Measurements from ENCODE around the gene ADAMTS17. TPM values are rescaled to one million over a fixed set of nuclear protein-coding genes. Genes with fewer than 3 reads are reported as not detected.

ADAMTS17 gene
- total and polyA plus RNA-seq, 4 experiments from 2014 or later, result 2.1 to 6.2 (median 4.8) TPM

DNA sequence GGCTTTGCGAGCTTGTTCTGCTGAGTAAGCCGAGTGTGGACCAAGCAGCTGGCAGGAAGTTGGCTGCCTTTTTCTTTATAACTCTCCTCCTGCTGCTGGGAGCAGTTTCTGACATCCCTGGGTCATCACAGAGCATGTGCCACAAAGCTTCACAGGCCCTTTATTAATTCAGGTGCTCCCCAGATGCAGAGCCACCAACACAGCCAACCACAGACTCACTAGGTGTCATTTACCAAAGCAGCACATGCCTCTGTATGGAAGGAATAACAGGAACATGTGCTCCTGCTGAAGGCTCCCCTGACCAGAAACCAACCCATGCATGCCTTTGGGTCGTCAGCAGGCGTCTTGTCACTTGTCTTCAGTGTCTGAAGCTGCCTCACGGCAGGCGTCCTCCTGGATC is 152.5 kb downstream of the ADAMTS17 start:
- no peak overlapping the region for H3K27ac ChIP-seq (ENCODE audit: low read depth, low read length)
- Mint-ChIP-seq H3K4me3 (no peak overlapping the region), H3K4me1 (no peaks in the 10 kb centered on the region), H3K27ac (no peak overlapping the region), H3K27me3 (no peaks in the 10 kb centered on the region), H3K36me3 (peaks cover 2 to 37% of the 10 kb centered on the region in 2 donors), H3K9me3 (peaks cover 0 to 2% (median 0%) of the 10 kb centered on the region in 8 donors)
- no peaks in the 10 kb centered on the region for H3K4me1 ChIP-seq (ENCODE audit: insufficient read depth, low read length)
- no peaks in the 10 kb centered on the region for H3K36me3 ChIP-seq (ENCODE audit: insufficient read depth, low read length)
- H3K9me3 ChIP-seq (ENCODE audit: control insufficient read depth in 1 of 2, low read length in 2 of 2), result no peaks in the 10 kb centered on the region
- intact Hi-C loops (cut with micrococcal nuclease), result no loop called here
- H3K27me3 ChIP-seq (ENCODE audit: insufficient read depth, low read length), result no peaks in the 10 kb centered on the region
- ChIA-PET CTCF (ENCODE audit: partially characterized antibody) (no interaction called here), POLR2A (ENCODE audit: partially characterized antibody) (no interaction called here)
- no peak overlapping the region for H3K4me3 ChIP-seq (ENCODE audit: low read length in 2 of 2)
- no peak for DNase-seq

DNA sequence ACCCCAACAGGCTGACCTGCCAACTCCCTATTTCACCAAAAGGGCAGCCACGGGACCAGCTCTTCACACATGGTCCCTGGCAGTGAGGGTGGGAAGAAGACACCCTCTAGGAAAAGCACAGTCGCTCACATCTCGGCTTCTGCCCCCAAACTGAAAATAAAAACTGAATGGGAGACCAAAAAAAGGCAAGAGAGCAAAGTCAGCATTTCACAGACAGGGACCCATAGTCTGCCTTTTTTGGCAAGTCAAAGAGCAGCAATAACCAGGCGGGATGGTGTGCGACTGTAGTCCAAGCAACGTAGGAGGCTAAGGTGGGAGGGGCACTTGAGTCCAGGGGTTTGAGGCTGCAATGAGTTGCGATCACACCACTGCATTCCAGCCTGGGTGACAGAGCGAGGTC is 154.1 kb downstream of the ADAMTS17 start:
- H3K36me3 Mint-ChIP-seq, result peaks cover 5 to 41% of the 10 kb centered on the region in 2 donors
- Histone ChIP-seq H3K36me3 (ENCODE audit: insufficient read depth, low read length) (no peaks in the 10 kb centered on the region), H3K4me3 (ENCODE audit: low read length in 2 of 2) (no peak overlapping the region), H3K27me3 (ENCODE audit: insufficient read depth, low read length) (no peaks in the 10 kb centered on the region), H3K9me3 (ENCODE audit: control insufficient read depth in 1 of 2, low read length in 2 of 2) (no peaks in the 10 kb centered on the region), H3K4me1 (ENCODE audit: insufficient read depth, low read length) (no peaks in the 10 kb centered on the region), H3K27ac (ENCODE audit: low read depth, low read length) (no peak overlapping the region)
- intact Hi-C loops (cut with micrococcal nuclease), result no loop called here
- POLR2A ChIA-PET (ENCODE audit: partially characterized antibody), result no interaction called here
- H3K4me1 Mint-ChIP-seq, result no peaks in the 10 kb centered on the region
- CTCF ChIA-PET (ENCODE audit: partially characterized antibody), result no interaction called here
- H3K9me3 Mint-ChIP-seq, result peaks cover 0 to 2% (median 0%) of the 10 kb centered on the region in 8 donors
- H3K27ac Mint-ChIP-seq, result no peak overlapping the region
- DNase-seq, result no peak
- no peak overlapping the region for H3K4me3 Mint-ChIP-seq
- no peaks in the 10 kb centered on the region for H3K27me3 Mint-ChIP-seq

DNA sequence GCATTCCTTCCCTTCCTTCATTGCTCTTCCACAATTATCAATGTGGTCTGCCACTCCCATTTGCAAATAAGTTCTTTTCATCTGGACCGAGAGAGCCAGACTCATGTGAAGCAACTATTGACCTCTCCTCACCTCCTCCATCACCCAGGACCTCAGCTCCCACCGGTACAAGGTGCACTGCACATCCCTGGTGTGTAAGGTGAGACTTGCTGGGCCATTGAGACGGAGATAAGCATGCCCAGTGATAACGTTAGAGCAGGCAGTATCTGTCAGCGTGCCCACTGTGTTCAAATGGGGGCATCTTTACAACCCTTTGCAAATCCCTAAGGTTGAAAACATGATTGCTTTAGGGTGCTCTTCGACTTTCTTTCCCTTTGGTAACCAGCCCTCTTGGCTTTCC is 154.8 kb downstream of the ADAMTS17 start:
- no peaks in the 10 kb centered on the region for H3K27me3 Mint-ChIP-seq
- no peak overlapping the region for H3K4me3 Mint-ChIP-seq
- CTCF ChIA-PET (ENCODE audit: partially characterized antibody), result no interaction called here

DNA sequence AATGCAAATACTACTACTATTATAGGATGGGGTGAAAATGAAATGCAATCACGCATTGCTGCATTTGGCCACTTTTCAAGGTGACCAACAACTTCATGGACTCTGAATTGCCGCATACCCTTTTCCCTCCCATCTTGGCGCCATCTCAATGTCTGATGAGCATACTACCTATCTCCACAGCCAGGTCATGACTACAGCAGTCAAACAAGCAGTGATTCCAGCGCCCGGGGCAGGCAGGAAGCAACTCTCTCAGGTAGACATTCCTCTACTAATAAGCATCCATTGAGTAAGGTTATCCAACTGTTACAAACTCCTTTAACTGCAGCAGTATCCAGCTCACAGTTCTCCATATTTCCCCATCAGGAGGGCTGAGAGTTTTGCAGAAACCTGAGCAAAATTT is 155.4 kb downstream of the ADAMTS17 start:
- DNase-seq, result no peak
- H3K9me3 Mint-ChIP-seq, result peaks cover 0 to 4% (median 0%) of the 10 kb centered on the region in 8 donors

More for the DNA sequence above, 154.8 kb downstream of the ADAMTS17 start:
- no peaks in the 10 kb centered on the region for H3K27me3 ChIP-seq (ENCODE audit: insufficient read depth, low read length)
- no peaks in the 10 kb centered on the region for H3K9me3 ChIP-seq (ENCODE audit: control insufficient read depth in 1 of 2, low read length in 2 of 2)
- POLR2A ChIA-PET (ENCODE audit: partially characterized antibody), result no interaction called here
- no peak overlapping the region for H3K4me3 ChIP-seq (ENCODE audit: low read length in 2 of 2)
- Mint-ChIP-seq H3K27ac (no peak overlapping the region), H3K4me1 (no peaks in the 10 kb centered on the region), H3K9me3 (peaks cover 0 to 3% (median 0%) of the 10 kb centered on the region in 8 donors), H3K36me3 (peaks cover 5 to 43% of the 10 kb centered on the region in 2 donors)
- H3K4me1 ChIP-seq (ENCODE audit: insufficient read depth, low read length), result no peaks in the 10 kb centered on the region
- DNase-seq, result no peak
- no peak overlapping the region for H3K27ac ChIP-seq (ENCODE audit: low read depth, low read length)
- no peaks in the 10 kb centered on the region for H3K36me3 ChIP-seq (ENCODE audit: insufficient read depth, low read length)
- intact Hi-C loops (cut with micrococcal nuclease), result no loop called here

DNA sequence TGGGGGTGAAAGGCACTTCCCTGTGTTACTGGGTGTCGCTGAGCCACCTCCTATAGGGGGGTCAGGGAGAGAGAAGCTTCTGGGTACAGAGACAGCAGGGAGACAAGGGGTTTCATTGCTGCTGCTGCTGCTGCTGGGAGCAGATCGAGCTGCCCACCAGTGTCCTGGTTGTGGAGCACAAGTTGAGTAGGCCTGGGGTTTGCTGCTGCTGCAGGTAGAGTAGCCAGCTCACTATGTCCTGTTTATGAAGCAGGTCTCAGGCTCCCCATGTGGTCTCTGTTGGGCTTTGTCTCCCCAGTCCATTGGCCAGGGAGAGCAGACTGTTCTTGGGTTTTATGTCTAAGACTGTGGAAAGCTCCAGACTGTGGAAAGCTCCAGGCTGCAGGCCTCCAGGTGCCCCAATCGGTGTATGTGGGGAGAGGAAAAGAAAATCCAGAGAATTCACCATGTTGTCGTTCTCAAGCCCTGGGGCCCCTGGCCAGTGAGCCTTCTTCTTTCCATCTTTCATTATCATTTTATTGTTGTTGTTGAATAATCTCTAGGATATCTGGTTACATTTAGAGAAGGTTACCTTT is 157.8 kb downstream of the ADAMTS17 start:
- Histone ChIP-seq H3K27ac (ENCODE audit: low read depth, low read length) (no peak overlapping the region), H3K36me3 (ENCODE audit: insufficient read depth, low read length) (no peaks in the 10 kb centered on the region), H3K4me3 (ENCODE audit: low read length in 2 of 2) (no peak overlapping the region), H3K27me3 (ENCODE audit: insufficient read depth, low read length) (no peaks in the 10 kb centered on the region), H3K9me3 (ENCODE audit: control insufficient read depth in 1 of 2, low read length in 2 of 2) (no peaks in the 10 kb centered on the region), H3K4me1 (ENCODE audit: insufficient read depth, low read length) (no peaks in the 10 kb centered on the region)
- ChIA-PET CTCF (ENCODE audit: partially characterized antibody) (no interaction called here), POLR2A (ENCODE audit: partially characterized antibody) (no interaction called here)
- Mint-ChIP-seq H3K9me3 (peaks cover 0 to 4% (median 0%) of the 10 kb centered on the region in 8 donors), H3K4me3 (no peak overlapping the region), H3K27me3 (no peaks in the 10 kb centered on the region), H3K36me3 (peaks cover 5 to 31% of the 10 kb centered on the region in 2 donors), H3K27ac (no peak overlapping the region), H3K4me1 (no peaks in the 10 kb centered on the region)
- intact Hi-C loops (cut with micrococcal nuclease), result no loop called here
- no peak for DNase-seq

More for the DNA sequence above, 155.4 kb downstream of the ADAMTS17 start:
- H3K27ac ChIP-seq (ENCODE audit: low read depth, low read length), result no peak overlapping the region
- Mint-ChIP-seq H3K27me3 (no peaks in the 10 kb centered on the region), H3K36me3 (peaks cover 5 to 44% of the 10 kb centered on the region in 2 donors), H3K4me1 (no peaks in the 10 kb centered on the region), H3K27ac (no peak overlapping the region), H3K4me3 (no peak overlapping the region)
- no peaks in the 10 kb centered on the region for H3K4me1 ChIP-seq (ENCODE audit: insufficient read depth, low read length)
- no peaks in the 10 kb centered on the region for H3K9me3 ChIP-seq (ENCODE audit: control insufficient read depth in 1 of 2, low read length in 2 of 2)
- ChIA-PET POLR2A (ENCODE audit: partially characterized antibody) (interaction anchor here (0.6 kb wide), 1 partner anchor 12 kb away, joined by 3 read pairs; no protein-coding TSS in a partner anchor), CTCF (ENCODE audit: partially characterized antibody) (no interaction called here)
- no peaks in the 10 kb centered on the region for H3K27me3 ChIP-seq (ENCODE audit: insufficient read depth, low read length)
- no peak overlapping the region for H3K4me3 ChIP-seq (ENCODE audit: low read length in 2 of 2)
- intact Hi-C loops (cut with micrococcal nuclease), result no loop called here
- no peaks in the 10 kb centered on the region for H3K36me3 ChIP-seq (ENCODE audit: insufficient read depth, low read length)

DNA sequence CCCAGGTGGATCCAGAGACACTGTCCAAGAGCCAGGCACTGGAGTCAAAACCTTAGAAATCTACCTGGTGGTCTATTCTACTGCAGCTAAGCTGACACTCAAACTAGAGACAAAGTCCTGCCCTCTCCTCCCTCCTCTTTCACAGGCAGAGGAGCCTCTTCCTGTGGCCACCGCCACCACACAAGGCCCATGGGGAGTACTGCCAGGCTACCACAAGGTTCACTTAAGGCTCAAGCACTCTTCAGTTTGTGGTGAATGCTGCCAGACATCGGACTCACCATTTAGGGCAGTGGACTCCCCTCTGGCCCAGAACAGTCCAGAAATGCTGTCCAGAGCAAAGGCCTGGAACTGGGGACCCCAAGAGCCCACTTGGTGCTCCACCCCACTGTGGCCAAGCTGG is 160.9 kb downstream of the ADAMTS17 start:
- Histone ChIP-seq H3K27me3 (ENCODE audit: insufficient read depth, low read length) (no peaks in the 10 kb centered on the region), H3K9me3 (ENCODE audit: control insufficient read depth in 1 of 2, low read length in 2 of 2) (no peaks in the 10 kb centered on the region), H3K4me1 (ENCODE audit: insufficient read depth, low read length) (no peaks in the 10 kb centered on the region), H3K4me3 (ENCODE audit: low read length in 2 of 2) (no peak overlapping the region), H3K27ac (ENCODE audit: low read depth, low read length) (no peak overlapping the region), H3K36me3 (ENCODE audit: insufficient read depth, low read length) (no peaks in the 10 kb centered on the region)
- DNase-seq, result no peak
- Mint-ChIP-seq H3K4me1 (no peaks in the 10 kb centered on the region), H3K9me3 (peaks cover 0 to 22% (median 11%) of the 10 kb centered on the region in 8 donors), H3K27me3 (no peaks in the 10 kb centered on the region), H3K36me3 (peaks cover 7 to 19% of the 10 kb centered on the region in 2 donors), H3K4me3 (no peak overlapping the region), H3K27ac (no peak overlapping the region)
- POLR2A ChIA-PET (ENCODE audit: partially characterized antibody), result no interaction called here
- CTCF ChIA-PET (ENCODE audit: partially characterized antibody), result no interaction called here
- intact Hi-C loops (cut with micrococcal nuclease), result no loop called here

DNA sequence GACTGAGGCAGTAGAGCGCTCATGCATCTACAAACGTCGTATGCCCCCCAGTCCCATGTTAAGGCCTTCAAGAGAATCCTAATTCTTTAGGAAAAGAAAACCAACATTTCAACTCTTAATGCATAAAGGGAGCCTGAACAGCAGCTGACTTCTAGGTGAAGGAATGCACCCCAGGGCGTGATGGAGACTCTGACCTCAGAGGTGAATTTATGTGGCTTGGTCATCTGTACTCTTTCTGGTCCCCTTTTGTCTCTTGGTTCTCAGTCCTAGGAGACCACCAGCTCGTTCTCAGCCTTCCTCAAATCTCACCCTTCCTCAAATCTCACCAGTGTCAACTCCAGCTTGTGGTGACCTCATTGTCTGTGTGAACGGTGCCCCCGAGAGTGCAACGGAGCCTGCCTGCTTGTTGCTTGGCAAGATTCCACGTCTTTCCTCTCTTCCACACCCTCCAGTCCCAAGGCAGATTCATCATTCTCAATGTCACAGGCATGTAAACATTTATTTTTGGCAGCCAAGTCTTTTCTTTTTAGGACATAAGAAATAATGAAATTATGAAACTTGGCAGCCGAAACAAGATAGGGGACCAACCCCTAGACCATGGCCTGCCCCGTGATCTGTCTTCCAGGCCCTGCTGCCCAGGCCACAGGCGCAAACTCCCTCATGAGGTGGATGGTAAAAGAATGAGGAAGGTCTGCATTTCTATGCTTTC is 166.2 kb downstream of the ADAMTS17 start:
- no peaks in the 10 kb centered on the region for H3K27me3 Mint-ChIP-seq
- CTCF ChIA-PET (ENCODE audit: partially characterized antibody), result no interaction called here

More for the DNA sequence above, 166.2 kb downstream of the ADAMTS17 start:
- Mint-ChIP-seq H3K9me3 (peaks cover 2 to 25% (median 14%) of the 10 kb centered on the region in 8 donors), H3K36me3 (peaks cover 2 to 3% of the 10 kb centered on the region in 2 donors), H3K4me1 (peaks cover 0 to under 1% (median under 1%) of the 10 kb centered on the region in 4 donors), H3K27ac (no peak overlapping the region), H3K4me3 (no peak overlapping the region)
- Histone ChIP-seq H3K36me3 (ENCODE audit: insufficient read depth, low read length) (no peaks in the 10 kb centered on the region), H3K4me1 (ENCODE audit: insufficient read depth, low read length) (no peaks in the 10 kb centered on the region), H3K27me3 (ENCODE audit: insufficient read depth, low read length) (no peaks in the 10 kb centered on the region), H3K27ac (ENCODE audit: low read depth, low read length) (no peak overlapping the region), H3K9me3 (ENCODE audit: control insufficient read depth in 1 of 2, low read length in 2 of 2) (peaks cover 0 to 12% of the 10 kb centered on the region in 2 donors), H3K4me3 (ENCODE audit: low read length in 2 of 2) (no peak overlapping the region)
- POLR2A ChIA-PET (ENCODE audit: partially characterized antibody), result no interaction called here
- DNase-seq, result no peak
- intact Hi-C loops (cut with micrococcal nuclease), result no loop called here

Measured in CD4-positive, alpha-beta memory T cell (primary cell).